SK-N-SH treated with all-trans-retinoic acid at 6 μM for 48 hours (cell line): ENCODE results near the gene RABGAP1L.
"Not testable (repeated sequence)": the region's sequence is repeated elsewhere in the genome, so short reads cannot be mapped to it uniquely, and the experiment has no call there.

Experiments used
- ATAC-seq: fragments of 200-7000 bp; cut with Tn5 transposase; 3 replicates; pipeline ENCODE4 v1.9.1; 2020; ENCODE audit warnings: mild to moderate bottlenecking, moderate library complexity
- ARNTL ChIP-seq: fragments of 450-650 bp; formaldehyde crosslinking; IDR thresholded peaks from 2 replicates; pipeline ENCODE4 v1.5.0; 2020; ENCODE audit warnings: low read depth, mild to moderate bottlenecking, moderate library complexity, borderline replicate concordance
- BACH2 ChIP-seq: fragments of 250-450 bp; sonication (Bioruptor Pico); IDR thresholded peaks from 2 replicates; pipeline ENCODE4 v1.9.0; 2021; ENCODE audit warnings: mild to moderate bottlenecking, borderline replicate concordance
- CSDC2 ChIP-seq: fragments of 250-450 bp; sonication (Bioruptor Pico); IDR thresholded peaks from 2 replicates; pipeline ENCODE4 v1.5.0; 2020; ENCODE audit warnings: mild to moderate bottlenecking, moderate library complexity
- CSRNP3 ChIP-seq: fragments of 250-450 bp; sonication (Bioruptor Pico); IDR thresholded peaks from 2 replicates; pipeline ENCODE4 v1.5.1; 2021; ENCODE audit warnings: mild to moderate bottlenecking, moderate library complexity
- ESRRG ChIP-seq: fragments of 250-450 bp; sonication (Bioruptor Pico); IDR thresholded peaks from 2 replicates; pipeline ENCODE4 v1.6.1; 2021; ENCODE audit warnings: mild to moderate bottlenecking
- GLIS3 ChIP-seq: fragments of 250-450 bp; sonication (Bioruptor Pico); IDR thresholded peaks from 2 replicates; pipeline ENCODE4 v1.5.0; 2020; ENCODE audit warnings: mild to moderate bottlenecking, moderate library complexity
- ISL1 ChIP-seq: fragments of 250-450 bp; sonication (Bioruptor Pico); IDR thresholded peaks from 2 replicates; pipeline ENCODE4 v2.1.2; 2022; ENCODE audit warnings: mild to moderate bottlenecking, moderate library complexity
- OSR1 ChIP-seq: fragments of 250-450 bp; sonication (Bioruptor Pico); IDR thresholded peaks from 2 replicates; pipeline ENCODE4 v1.8.0; 2022; ENCODE audit warnings: moderate library complexity, mild to moderate bottlenecking, inconsistent platforms
- PATZ1 ChIP-seq: fragments of 250-450 bp; sonication (Bioruptor Pico); IDR thresholded peaks from 2 replicates; pipeline ENCODE4 v1.8.0; 2020; ENCODE audit warnings: mild to moderate bottlenecking, moderate library complexity, borderline replicate concordance
- POU6F1 ChIP-seq: fragments of 250-450 bp; sonication (Bioruptor Pico); IDR thresholded peaks from 2 replicates; pipeline ENCODE4 v1.8.0; 2021; ENCODE audit warnings: low read depth, mild to moderate bottlenecking, moderate library complexity, borderline replicate concordance
- RARB ChIP-seq: fragments of 250-450 bp; sonication (Bioruptor Pico); IDR thresholded peaks from 2 replicates; pipeline ENCODE4 v1.8.0; 2021; ENCODE audit warnings: mild to moderate bottlenecking, moderate library complexity
- SNAI2 ChIP-seq: fragments of 250-450 bp; sonication (Bioruptor Pico); IDR thresholded peaks from 2 replicates; pipeline ENCODE4 v1.5.0; 2020; ENCODE audit warnings: mild to moderate bottlenecking, moderate library complexity
- TCF4 ChIP-seq: fragments of 250-450 bp; sonication (Bioruptor Pico); IDR thresholded peaks from 2 replicates; pipeline ENCODE4 v1.8.0; 2021; ENCODE audit warnings: mild to moderate bottlenecking, moderate library complexity, borderline replicate concordance
- ZC3H10 ChIP-seq: fragments of 250-450 bp; sonication (Bioruptor Pico); IDR thresholded peaks from 2 replicates; pipeline ENCODE4 v1.5.1; 2021; ENCODE audit warnings: mild to moderate bottlenecking, moderate library complexity
- ZFP3 ChIP-seq: fragments of 250-450 bp; sonication (Bioruptor Pico); IDR thresholded peaks from 2 replicates; pipeline ENCODE4 v1.5.0; 2020; ENCODE audit warnings: mild to moderate bottlenecking, moderate library complexity
- ZFP30 ChIP-seq: fragments of 450-650 bp; formaldehyde crosslinking; IDR thresholded peaks from 2 replicates; pipeline ENCODE4 v1.5.0; 2022; ENCODE audit warnings: mild to moderate bottlenecking, moderate library complexity
- ZNF565 ChIP-seq: fragments of 450-650 bp; formaldehyde crosslinking; conservative IDR thresholded peaks from 2 replicates; pipeline ENCODE4 v1.5.0; 2020; ENCODE audit warnings: low read depth, mild to moderate bottlenecking, moderate library complexity
- ZNF70 ChIP-seq: fragments of 450-650 bp; formaldehyde crosslinking; IDR thresholded peaks from 2 replicates; pipeline ENCODE4 v1.5.0; 2020; ENCODE audit warnings: mild to moderate bottlenecking, moderate library complexity
- ZNF8 ChIP-seq: fragments of 450-650 bp; formaldehyde crosslinking; IDR thresholded peaks from 2 replicates; pipeline ENCODE4 v1.5.0; 2020; ENCODE audit warnings: mild to moderate bottlenecking, moderate library complexity
- TF ChIP-seq, protein P1 (sequence below): fragments of 250-450 bp; sonication (Bioruptor Pico); IDR thresholded peaks from 2 replicates; pipeline ENCODE4 v1.5.1; 2020; ENCODE audit warnings: low read depth, mild to moderate bottlenecking, moderate library complexity

RABGAP1L gene

GRCh38 chr1:174116042-174116441 is 43.3 kb upstream of the RABGAP1L start:
- no peak for ATAC-seq
- TF ChIP-seq ZNF70 (CRISPR knock-in tag) (no peak), GLIS3 (CRISPR knock-in tag) (no peak), PATZ1 (CRISPR knock-in tag) (no peak), ESRRG (CRISPR knock-in tag) (no peak), ISL1 (no peak), CSRNP3 (CRISPR knock-in tag) (no peak), ZC3H10 (no peak), POU6F1 (CRISPR knock-in tag) (no peak), BACH2 (CRISPR knock-in tag) (no peak), SNAI2 (CRISPR knock-in tag) (no peak), ARNTL (no peak), OSR1 (CRISPR knock-in tag) (no peak), TCF4 (CRISPR knock-in tag) (no peak), CSDC2 (CRISPR knock-in tag) (no peak)
- TF ChIP-seq, protein P1, sequence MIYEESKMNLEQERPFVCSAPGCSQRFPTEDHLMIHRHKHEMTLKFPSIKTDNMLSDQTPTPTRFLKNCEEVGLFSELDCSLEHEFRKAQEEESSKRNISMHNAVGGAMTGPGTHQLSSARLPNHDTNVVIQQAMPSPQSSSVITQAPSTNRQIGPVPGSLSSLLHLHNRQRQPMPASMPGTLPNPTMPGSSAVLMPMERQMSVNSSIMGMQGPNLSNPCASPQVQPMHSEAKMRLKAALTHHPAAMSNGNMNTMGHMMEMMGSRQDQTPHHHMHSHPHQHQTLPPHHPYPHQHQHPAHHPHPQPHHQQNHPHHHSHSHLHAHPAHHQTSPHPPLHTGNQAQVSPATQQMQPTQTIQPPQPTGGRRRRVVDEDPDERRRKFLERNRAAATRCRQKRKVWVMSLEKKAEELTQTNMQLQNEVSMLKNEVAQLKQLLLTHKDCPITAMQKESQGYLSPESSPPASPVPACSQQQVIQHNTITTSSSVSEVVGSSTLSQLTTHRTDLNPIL (CRISPR knock-in tag), result no peak

DNA sequence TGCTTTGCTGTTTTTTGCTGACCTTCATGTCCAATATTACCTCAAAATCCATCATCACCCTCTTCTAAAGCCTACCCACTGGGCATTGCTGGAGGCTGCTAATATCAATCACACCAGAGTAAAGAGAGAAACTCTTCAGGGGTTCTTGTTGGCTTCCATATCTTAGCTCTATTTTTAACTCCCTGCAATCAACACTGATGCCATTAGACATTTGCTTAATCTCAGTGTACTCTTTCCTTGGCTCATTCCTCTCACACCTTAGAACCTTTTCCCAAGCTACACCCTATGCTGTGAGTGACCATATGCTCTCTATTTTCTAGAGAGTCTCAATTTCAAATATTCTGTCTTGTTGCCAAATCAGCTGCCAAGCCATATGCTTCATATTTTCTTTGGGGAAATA is 40.6 kb upstream of the RABGAP1L start:
- ATAC-seq, result peak; percentile 14; the same call in 1 of the 3 replicates
- no peak for TF ChIP-seq ZFP30 (CRISPR knock-in tag)

DNA sequence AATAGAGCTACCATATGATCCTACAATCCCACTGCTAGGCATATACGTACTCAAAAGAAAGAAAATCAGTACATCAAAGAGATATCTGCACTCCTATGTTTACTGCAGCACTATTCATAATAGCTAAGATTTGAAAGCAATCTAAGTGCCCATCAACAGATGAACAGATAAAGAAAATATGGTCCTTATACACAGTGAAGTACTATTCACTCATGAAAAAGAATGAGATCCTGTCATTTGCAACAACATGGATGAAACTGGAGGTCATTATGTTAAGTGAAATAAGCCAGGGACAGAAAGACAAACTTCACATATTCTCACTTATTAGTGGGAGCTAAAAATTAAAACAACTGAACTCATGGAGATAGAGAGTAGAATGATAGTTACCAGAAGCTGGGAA is 37.0 kb upstream of the RABGAP1L start:
- ATAC-seq, result not testable (repeated sequence)

- TF ChIP-seq ZC3H10 (no peak), ZNF70 (CRISPR knock-in tag) (no peak), PATZ1 (CRISPR knock-in tag) (no peak), ESRRG (CRISPR knock-in tag) (no peak)
- no peak for ATAC-seq
These were observed 35.5 kb upstream of the RABGAP1L start for GRCh38 chr1:174123843-174124242.

- not testable (repeated sequence) for ATAC-seq
These were observed 32.1 kb upstream of the RABGAP1L start for GRCh38 chr1:174127176-174127575.

DNA sequence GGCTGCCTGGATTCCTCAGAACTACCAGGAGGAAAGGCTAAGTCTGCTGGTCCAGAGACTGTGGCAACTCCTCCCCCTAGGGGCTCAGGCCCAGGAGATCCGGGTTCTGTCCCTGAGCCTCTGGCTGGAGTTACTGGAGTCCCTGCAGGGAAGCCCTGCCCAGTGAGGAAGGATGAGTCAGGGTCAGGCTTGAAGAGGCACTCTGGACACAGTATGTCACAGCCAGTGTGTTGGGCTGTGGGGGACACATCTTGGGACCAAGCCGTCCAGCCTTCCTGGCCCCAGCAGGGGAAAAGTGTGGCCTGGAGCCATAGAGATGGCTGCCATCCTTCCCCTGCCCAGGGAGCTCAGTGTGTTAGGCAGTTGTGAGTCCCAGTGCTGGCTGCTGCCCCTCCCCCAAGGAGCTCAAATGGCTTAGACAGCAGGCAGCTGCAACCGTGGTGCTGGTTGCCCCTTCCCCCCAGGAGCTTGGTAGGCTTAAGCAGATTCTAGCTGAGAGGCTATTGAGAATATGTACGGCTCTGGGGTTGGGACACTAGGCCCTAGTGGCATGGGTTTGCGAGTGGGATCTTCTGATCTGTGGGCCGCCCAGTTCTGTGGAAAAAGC is 28.2 kb upstream of the RABGAP1L start:
- no peak for ATAC-seq
- TF ChIP-seq CSRNP3 (CRISPR knock-in tag) (no peak), PATZ1 (CRISPR knock-in tag) (no peak), ZFP3 (CRISPR knock-in tag) (no peak), TCF4 (CRISPR knock-in tag) (no peak), RARB (CRISPR knock-in tag) (no peak), OSR1 (CRISPR knock-in tag) (no peak), ZNF565 (CRISPR knock-in tag) (no peak), ZNF8 (no peak), ARNTL (no peak), ESRRG (CRISPR knock-in tag) (no peak)
